ENCODE data around the gene AACS.

GRCh38 chr12:125033288-125033687 lies 31.9 kb upstream of the AACS start:
- TF ChIP-seq POLR2A (IDR thresholded peaks at IDR 0.05): no peak
- TF ChIP-seq, protein P1, sequence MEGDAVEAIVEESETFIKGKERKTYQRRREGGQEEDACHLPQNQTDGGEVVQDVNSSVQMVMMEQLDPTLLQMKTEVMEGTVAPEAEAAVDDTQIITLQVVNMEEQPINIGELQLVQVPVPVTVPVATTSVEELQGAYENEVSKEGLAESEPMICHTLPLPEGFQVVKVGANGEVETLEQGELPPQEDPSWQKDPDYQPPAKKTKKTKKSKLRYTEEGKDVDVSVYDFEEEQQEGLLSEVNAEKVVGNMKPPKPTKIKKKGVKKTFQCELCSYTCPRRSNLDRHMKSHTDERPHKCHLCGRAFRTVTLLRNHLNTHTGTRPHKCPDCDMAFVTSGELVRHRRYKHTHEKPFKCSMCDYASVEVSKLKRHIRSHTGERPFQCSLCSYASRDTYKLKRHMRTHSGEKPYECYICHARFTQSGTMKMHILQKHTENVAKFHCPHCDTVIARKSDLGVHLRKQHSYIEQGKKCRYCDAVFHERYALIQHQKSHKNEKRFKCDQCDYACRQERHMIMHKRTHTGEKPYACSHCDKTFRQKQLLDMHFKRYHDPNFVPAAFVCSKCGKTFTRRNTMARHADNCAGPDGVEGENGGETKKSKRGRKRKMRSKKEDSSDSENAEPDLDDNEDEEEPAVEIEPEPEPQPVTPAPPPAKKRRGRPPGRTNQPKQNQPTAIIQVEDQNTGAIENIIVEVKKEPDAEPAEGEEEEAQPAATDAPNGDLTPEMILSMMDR (IDR thresholded peaks at IDR 0.05): no peak

Measured in thyroid gland (tissue), 4 donors.